Measurements from ENCODE around the gene OVAAL.

Gene OVAAL

DNA sequence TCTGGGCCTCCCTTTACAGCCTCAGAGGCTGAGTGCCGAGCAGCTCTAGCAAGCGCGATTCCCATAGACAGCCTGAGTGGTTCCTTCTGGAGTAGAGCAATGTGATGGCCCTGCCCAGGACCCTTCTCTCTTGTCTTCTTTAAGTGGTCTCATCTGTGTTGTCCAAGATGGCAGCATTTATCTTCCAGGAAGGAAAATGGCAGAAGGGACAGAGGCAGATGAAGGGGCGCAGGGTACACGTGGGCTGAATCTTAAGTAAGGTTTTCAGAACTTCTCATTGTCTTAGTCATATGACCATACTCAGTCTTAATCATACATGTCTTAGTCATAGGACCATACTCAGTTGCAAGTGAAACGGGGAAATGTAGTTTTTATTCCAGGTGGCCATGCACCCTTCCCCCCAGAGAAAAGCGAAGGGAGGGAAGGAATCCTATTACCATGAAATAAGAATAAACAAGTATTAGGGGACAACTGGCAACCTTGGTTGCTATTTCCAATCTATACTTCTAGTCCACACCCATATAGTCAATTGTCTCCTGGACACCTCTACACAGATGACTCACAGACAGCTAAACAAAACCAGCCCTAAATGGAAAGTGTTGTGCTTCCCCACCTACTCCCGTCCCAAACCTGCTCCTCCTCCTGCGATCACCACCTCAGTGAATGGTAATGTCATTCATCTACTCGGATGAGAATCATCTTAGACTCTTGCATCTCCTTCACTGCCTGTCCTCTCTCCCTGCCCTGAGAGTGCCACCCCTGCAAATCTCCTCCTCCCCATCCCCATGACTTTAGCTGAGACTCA lies 13.3 kb downstream of the OVAAL start:
- no peak for DNase-seq

DNA sequence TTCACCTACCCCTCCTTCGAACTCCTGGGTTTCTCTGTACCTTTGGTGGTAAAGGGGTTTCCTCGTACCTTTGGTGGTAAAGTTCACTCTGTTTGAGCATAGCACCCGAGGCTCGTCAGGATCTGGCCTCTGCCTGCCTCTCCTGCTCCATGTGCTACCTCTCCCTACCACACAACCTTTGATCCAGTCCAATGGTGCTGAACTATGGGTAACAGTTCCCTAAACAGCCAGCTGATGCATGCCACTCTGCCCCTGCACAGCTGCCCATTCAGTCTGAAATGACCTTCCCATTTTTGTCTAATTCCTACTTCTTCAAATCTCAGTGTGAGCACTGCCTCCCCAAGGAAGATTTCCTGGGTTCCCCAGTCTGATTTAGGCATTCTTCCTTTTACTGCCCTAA lies 14.0 kb downstream of the OVAAL start:
- DNase-seq: no peak

GRCh38 chr1:180574031-180574713 lies 15.4 kb downstream of the OVAAL start:
- no peak for DNase-seq

- no peak for DNase-seq
Measured at GRCh38 chr1:180577361-180577760, 18.6 kb downstream of the OVAAL start.

DNA sequence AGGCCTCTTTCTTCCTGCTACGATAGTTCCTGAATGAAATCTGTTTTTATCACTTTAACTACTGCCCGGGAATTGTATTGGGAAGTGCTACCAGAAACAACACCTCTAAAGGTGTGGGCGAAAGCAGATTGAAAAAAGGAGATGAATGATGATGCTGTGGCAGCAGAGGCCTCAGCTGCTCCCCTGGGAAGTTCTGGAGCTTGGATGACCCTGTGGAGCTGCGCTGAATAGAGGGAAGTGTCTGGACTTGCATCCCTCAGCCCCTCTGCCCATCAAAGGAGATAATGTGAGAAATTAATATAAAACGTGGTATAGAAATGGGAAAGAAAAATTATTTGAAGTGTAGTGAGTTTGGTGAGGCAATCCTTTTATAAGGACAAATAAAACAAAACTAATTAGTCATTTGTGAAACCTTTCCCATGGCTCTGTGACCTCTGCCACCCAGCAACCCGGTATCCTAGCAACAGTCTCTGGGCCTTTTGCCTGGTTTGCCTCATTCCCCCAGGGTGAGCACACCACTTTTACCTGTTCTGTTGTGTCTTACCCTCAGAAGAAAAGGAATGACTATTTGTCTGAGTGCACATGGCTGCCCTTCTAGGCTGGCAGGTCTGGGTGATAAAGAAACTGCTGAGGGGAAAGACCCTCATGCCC lies 21.3 kb downstream of the OVAAL start:
- no peak for DNase-seq

DNA sequence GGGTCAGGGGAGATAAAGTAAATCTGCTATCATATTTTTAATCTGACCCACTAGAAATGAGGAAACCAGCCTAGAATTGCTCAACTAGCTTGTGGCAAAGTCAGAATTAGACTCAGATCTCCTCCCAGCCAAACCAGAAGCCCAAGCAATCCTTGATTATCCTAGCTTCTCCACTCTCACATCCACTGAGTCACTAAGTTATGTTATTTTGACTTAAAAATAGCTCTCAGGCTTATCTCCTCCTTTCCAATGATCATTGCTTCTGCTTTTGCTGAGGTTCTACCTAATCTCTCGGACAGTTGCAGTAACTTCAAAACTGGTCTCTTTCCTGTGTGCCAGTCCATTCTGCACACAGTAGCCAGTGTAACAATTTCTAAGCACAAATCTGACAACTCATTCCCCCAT lies 22.9 kb downstream of the OVAAL start:
- no peak for DNase-seq

- DNase-seq: no peak
Measured at GRCh38 chr1:180584869-180585268, 26.1 kb downstream of the OVAAL start.

DNA sequence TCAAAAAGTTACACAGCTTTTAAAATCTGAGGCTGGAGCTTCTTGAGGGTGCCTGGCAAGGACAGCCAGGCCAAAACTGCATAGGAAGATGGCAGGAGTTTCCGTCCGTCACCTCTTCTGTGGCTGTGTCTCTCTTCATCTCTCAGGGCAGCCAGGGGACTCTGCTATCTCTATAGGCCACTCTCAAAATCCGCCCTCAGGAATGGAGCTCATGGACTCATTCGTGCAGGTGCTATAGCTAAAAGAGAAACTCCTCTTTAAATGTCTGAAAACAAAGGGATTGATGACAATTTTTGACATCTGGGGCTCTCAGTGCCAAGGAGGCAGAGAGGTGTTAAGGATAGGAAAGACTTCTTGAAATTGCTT lies 27.2 kb downstream of the OVAAL start:
- DNase-seq: no peak

GRCh38 chr1:180586671-180587155 lies 27.9 kb downstream of the OVAAL start:
- no peak for DNase-seq

GRCh38 chr1:180588121-180588520 lies 29.4 kb downstream of the OVAAL start:
- no peak for DNase-seq

DNA sequence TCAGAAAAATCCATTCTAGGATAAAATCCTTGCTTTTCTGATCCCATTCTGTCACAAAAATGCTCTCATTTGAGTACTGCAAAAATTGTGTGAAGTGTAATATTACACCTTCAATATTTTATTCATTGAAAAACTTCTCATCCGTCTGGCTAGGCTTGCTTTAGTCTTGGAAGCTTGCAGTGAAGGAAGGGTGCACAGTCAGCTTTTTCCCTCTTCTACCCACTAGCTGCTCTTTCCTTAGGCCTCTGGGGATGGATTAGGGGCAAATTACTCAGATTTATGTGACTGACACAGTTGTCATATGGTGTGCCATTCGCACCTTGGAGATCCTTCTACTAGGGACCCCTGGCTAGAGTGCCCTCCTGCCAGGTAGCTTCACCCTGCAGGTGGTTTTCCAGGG lies 32.1 kb downstream of the OVAAL start:
- DNase-seq: no peak

DNA sequence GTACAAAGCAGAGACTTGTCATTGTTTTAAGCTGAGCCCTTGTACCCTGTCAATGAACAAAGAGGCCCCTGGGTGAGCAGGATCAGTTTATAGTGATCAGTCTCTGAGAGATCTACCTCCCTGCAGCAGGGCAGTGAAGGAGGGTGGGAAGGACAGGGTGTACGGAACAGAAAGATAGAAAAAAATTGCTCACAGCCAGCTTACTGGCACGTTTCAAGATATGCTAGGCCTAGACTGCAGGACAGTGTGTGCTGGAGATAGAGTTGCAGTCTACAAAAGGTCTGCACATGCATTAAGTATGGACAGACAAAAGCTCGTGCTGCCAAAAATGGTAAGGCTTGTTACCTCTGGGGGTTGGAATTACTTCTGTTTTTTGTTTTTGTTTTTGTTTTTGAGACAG lies 34.6 kb downstream of the OVAAL start:
- no peak for DNase-seq

GRCh38 chr1:180594723-180595122 lies 36.0 kb downstream of the OVAAL start:
- no peak for DNase-seq

GRCh38 chr1:180595966-180596365 lies 37.2 kb downstream of the OVAAL start:
- no peak for DNase-seq

DNA sequence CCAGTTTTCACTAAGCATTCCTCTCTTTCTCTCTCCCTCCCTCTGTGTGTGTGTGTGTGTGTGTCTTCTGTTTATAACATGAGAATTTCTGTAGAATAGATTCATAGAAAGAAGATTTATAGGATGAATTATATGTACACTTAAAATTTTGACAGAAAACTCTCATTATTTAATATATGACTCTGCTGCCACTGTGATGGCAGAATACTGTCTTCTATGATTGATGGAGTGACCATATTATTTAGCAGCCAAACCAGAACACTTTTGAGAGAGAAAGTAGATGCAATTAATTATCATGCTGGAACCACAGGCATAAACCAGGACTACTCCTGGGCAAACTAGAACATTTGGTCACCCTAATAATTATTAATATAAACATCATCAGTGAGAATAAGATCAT lies 38.8 kb downstream of the OVAAL start:
- no peak for DNase-seq

GRCh38 chr1:180598333-180598974 lies 39.7 kb downstream of the OVAAL start:
- DNase-seq: no peak

DNA sequence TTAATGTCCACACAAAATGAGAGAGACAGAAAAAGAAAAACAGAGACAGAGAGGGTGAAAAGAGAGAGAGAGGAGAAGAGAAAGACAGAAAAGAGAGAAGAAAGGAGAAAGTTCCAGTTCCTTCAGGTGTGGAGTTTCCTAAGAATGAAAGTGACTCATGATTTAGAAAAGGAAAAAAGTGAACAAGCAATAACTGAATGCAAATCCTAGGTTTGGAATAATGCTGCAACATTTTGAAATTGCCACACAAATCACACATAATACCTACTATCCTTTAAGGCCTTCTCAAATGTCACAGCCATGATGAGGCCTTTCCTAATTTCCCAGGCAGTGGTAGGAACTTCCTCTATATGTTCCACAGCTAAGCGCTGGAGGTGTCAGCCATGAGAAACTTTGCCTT lies 41.6 kb downstream of the OVAAL start:
- DNase-seq: no peak

DNA sequence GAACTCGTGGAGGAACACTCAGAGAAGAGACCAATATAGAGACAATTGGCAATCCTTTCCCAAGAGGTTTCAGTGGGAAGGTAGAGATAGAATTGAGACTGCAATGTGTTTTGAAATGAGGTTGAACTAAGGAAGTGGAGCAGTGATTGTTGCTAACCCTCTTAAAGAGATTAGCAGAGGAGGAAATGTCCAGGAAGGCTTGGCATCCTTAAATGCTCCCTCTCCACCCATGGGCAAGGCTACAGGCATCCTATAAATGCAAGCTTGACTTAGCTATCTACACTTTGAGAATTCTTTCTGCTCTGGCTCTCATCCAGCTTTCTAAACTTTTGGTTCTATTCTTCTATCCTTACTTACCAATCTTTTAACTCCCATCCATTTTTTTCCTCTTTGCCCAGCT lies 42.7 kb downstream of the OVAAL start:
- DNase-seq: no peak

DNA sequence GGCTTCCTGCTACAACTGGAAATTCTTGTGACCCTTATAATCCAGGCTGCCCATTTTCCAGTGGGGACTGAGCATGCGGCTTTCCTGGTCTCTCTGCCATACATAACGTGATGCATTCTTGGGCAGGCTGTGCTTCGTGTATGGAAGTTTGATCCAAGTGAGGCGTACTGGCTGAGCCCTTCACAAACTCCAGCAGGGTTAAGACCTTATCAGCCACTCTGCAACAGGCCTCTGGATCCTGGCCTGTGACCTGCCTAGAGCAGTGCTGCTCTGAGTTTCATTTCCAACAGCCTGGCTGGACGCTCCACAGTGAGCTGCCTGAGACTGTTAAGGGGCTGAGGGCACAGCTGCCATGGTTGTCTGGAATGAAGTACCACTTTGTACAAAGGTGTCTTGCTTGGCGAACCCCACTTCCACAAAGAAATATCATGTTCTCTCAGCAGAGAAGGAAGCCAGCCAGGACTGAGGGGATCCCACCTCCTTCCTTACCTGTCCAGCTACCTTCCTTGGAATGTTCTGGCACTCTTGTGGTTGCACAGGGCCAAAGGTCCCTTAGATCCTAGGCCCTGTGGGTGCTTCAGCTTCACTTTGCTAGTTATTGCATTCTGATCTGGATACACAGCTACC lies 44.6 kb downstream of the OVAAL start:
- DNase-seq: no peak

DNA sequence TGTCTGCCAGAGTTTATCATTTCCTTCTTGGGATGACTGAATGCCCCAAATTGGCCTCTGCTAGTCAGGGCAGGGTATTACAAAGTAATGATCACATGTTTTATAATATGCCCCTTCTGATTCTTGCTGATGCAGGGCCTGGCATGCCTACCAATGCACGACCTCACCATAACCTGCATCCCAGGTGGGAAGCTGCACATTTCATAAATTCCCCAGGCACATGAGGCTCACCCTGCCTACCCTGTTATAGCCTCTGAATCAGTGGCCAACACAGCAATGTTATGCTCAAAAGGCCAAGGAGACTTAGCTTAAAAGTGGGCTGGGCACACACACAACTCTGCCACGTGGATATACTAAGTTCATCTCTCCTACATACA lies 45.1 kb downstream of the OVAAL start:
- DNase-seq: no peak

DNA sequence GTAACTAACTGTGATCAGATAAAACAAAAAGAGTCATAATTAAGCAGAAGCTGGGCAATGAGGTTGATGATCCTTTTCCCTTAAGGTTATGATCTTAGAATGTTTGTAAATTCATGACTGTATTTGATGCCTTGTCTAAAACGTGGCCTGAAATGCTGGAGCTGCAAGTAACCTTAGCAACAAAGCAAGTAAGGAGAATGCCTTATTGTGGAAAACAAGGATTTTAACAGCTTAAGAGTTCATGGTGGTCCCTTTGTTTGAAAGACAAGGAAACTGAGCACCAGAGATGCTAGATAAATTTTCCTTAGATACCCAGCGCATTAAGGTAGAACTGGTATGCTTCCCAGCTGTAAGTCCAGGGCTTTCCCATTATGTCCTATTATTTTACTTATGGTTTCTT lies 47.4 kb downstream of the OVAAL start:
- DNase-seq: no peak

DNA sequence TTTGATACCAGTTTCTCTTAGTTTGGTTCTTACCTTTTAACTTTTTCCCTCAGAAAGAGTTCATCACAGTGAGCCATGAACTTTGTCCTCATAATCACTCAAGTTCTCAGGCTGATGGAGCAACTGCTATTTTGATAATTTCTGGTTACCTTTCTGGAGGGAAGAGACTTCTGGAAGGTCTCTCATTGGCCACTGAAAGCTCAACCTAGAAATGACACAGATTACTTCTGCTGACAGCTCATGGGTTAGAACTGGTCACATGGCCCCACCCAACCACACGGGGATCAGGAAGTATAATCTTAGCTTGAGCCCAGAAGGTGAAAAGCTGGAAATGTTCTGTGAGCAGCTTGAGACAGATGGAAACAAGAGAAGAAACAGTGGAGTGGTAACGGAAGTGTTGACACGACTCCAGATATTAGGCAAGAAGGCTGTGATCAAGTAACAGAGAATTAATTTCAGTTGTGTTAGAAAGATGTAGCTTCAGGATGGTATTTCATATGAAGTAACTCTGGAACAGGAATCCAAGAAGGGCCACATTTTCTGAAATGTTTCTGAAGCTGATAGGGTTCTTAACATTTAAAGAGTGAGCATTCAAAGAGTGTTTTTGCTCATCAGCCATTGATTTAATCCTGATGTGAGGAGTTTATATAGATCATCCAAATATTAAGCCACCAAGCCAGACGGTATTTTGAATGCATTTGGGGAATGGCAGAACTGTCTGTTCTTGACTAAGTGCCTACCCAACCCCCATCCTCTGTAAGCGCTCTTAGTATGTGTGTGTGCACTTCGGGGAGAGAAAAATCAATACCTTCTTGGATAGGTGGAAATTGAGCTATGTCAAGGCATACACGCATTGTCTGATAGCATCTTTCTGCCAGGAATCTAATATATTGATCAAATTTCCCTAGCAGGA lies 51.1 kb downstream of the OVAAL start:
- peak; percentile 28 for DNase-seq
